Liver (tissue), 9 donors: ENCODE results near the gene SEMA3B. TPM values are rescaled to one million over a fixed set of nuclear protein-coding genes. Genes with fewer than 3 reads are reported as not detected.
A peak's percentile ranks its signal among the peaks of the same experiment; 100 is the strongest.

ENCODE experiments used
- DNase-seq: peaks from one replicate; pipeline ENCODE4 v3.0.0-alpha.2; 2017; ENCODE audit warnings: low spot score
- H3K27ac ChIP-seq, 2 donors: one replicate each; pipeline ENCODE4 v1.7.0; 2013; ENCODE audit warnings: inconsistent platforms in 2 of 2, low read length in 2 of 2, control low read depth in 1 of 2, low read depth in 1 of 2, mild to moderate bottlenecking in 1 of 2
- H3K27me3 ChIP-seq, 4 donors: one replicate each; pipeline versions ENCODE4 v1.6.1 to v1.7.0; 2013; ENCODE audit warnings: low read length in 3 of 4, inconsistent platforms in 1 of 4, mild to moderate bottlenecking in 1 of 4, moderate library complexity in 1 of 4; ENCODE audit not compliant: control insufficient read depth in 4 of 4, insufficient read depth in 4 of 4
- H3K36me3 ChIP-seq, 4 donors: one replicate each; pipeline versions ENCODE4 v1.6.1 to v1.7.0; 2013; ENCODE audit warnings: low read length in 3 of 4, mild to moderate bottlenecking in 3 of 4, low read depth in 1 of 4, moderate library complexity in 1 of 4; ENCODE audit not compliant: control insufficient read depth in 4 of 4, insufficient read depth in 3 of 4
- H3K4me1 ChIP-seq, 4 donors: one replicate each; pipeline versions ENCODE4 v1.6.1 to v1.7.0; 2013; ENCODE audit warnings: low read length in 3 of 4, mild to moderate bottlenecking in 3 of 4, moderate library complexity in 1 of 4; ENCODE audit not compliant: control insufficient read depth in 4 of 4, insufficient read depth in 4 of 4
- H3K4me3 ChIP-seq, 3 donors: one replicate each; pipeline versions ENCODE4 v1.6.1 to v1.7.0; 2013; ENCODE audit warnings: low read length in 3 of 3, control low read depth in 1 of 3, low read depth in 1 of 3, mild to moderate bottlenecking in 1 of 3
- H3K9ac ChIP-seq, 2 donors: one replicate each; pipeline ENCODE4 v1.7.0; 2013; ENCODE audit warnings: low read length in 2 of 2, mild to moderate bottlenecking in 2 of 2, moderate library complexity in 2 of 2, control low read depth in 1 of 2, low read depth in 1 of 2
- H3K9me3 ChIP-seq, 4 donors: one replicate each; pipeline versions ENCODE4 v1.6.1 to v1.7.0; 2013; ENCODE audit warnings: low read length in 3 of 4; ENCODE audit not compliant: control insufficient read depth in 4 of 4
- EGR1 ChIP-seq, 2 donors: IDR thresholded peaks; 2 replicates each; pipeline ENCODE4 v1.6.1; 2016 to 2018; ENCODE audit warnings: antibody characterized with exemption in 2 of 2, low read depth in 2 of 2
- FOXA1 ChIP-seq: IDR thresholded peaks from 2 replicates; pipeline ENCODE4 v1.6.1; 2016; ENCODE audit warnings: antibody characterized with exemption
- FOXA2 ChIP-seq: IDR thresholded peaks from 2 replicates; pipeline ENCODE4 v1.6.1; 2016; ENCODE audit warnings: antibody characterized with exemption
- GABPA ChIP-seq, 2 donors: IDR thresholded peaks in 1 of 2; conservative IDR thresholded peaks in 1 of 2; 2 replicates each; pipeline ENCODE4 v1.6.1; 2016; ENCODE audit warnings: antibody characterized with exemption in 2 of 2, mild to moderate bottlenecking in 1 of 2, moderate library complexity in 1 of 2
- HNF4A ChIP-seq, 2 donors: conservative IDR thresholded peaks; 2 replicates each; pipeline ENCODE4 v1.6.1; 2016; ENCODE audit warnings: antibody characterized with exemption in 2 of 2, mild to moderate bottlenecking in 2 of 2
- HNF4G ChIP-seq: IDR thresholded peaks from 2 replicates; pipeline ENCODE4 v1.6.1; 2016; ENCODE audit warnings: antibody characterized with exemption
- JUND ChIP-seq, 2 donors: IDR thresholded peaks; 2 replicates each; pipeline ENCODE4 v1.6.1; 2016; ENCODE audit warnings: antibody characterized with exemption in 2 of 2
- NR2F2 ChIP-seq: IDR thresholded peaks from 2 replicates; pipeline ENCODE4 v1.6.1; 2016; ENCODE audit warnings: antibody characterized with exemption
- RAD21 ChIP-seq, 2 donors: IDR thresholded peaks; 2 replicates each; pipeline ENCODE4 v1.6.1; 2016; ENCODE audit warnings: antibody characterized with exemption in 2 of 2, mild to moderate bottlenecking in 2 of 2
- RXRA ChIP-seq, 2 donors: IDR thresholded peaks; 2 replicates each; pipeline ENCODE4 v1.6.1; 2017 to 2018; ENCODE audit warnings: antibody characterized with exemption in 2 of 2, mild to moderate bottlenecking in 1 of 2
- SP1 ChIP-seq: IDR thresholded peaks from 2 replicates; pipeline ENCODE4 v1.6.1; 2018; ENCODE audit warnings: antibody characterized with exemption, mild to moderate bottlenecking
- TAF1 ChIP-seq: conservative IDR thresholded peaks from 2 replicates; pipeline ENCODE4 v1.6.1; 2016; ENCODE audit warnings: antibody characterized with exemption, mild to moderate bottlenecking
- YY1 ChIP-seq: IDR thresholded peaks from 2 replicates; pipeline ENCODE4 v1.6.1; 2016; ENCODE audit warnings: antibody characterized with exemption, mild to moderate bottlenecking
- WGBS: extraction: QIAGEN DNeasy Blood & Tissue Kit; methylation state at CpG from one replicate; pipeline ENCODE4 v1.1.7; 2013; 5-methylcytosine and 5-hydroxymethylcytosine counted together
- polyA plus RNA-seq, 2 donors: library from polyadenylated mRNA; stranded (reverse) in 1 of 2; unstranded in 1 of 2; fragments of 200-250 nt in 1 of 2; fragments of >200 nt in 1 of 2; fragmentation: Nextera tagmentation in 1 of 2; extraction: Ambion mirVana in 1 of 2; gene quantifications; one replicate each; pipeline versions ENCODE4 v1.2.1 to v1.2.3, GENCODE V29; 2013 to 2015
- total RNA-seq, 2 donors: library from RNA; depleted of rRNA; stranded (reverse); fragments of >200 nt; gene quantifications; one replicate each; pipeline ENCODE4 v1.2.3, GENCODE V29; 2014
- TF ChIP-seq, protein P1 (sequence below): fragments of 150-350 bp; IDR thresholded peaks from 2 replicates; pipeline ENCODE4 v1.5.1; 2017; ENCODE audit warnings: improper control_type of control experiment, low read depth, low read length; ENCODE audit not compliant: missing input control
- TF ChIP-seq, protein P2 (sequence below): IDR thresholded peaks from 2 replicates; pipeline ENCODE4 v1.6.1; 2016; ENCODE audit warnings: antibody characterized with exemption
- TF ChIP-seq, protein P3 (sequence below): IDR thresholded peaks from 2 replicates; pipeline ENCODE4 v1.6.1; 2016; ENCODE audit warnings: antibody characterized with exemption
- TF ChIP-seq, protein P4 (sequence below): IDR thresholded peaks from 2 replicates; pipeline ENCODE4 v1.6.1; 2016; ENCODE audit warnings: antibody characterized with exemption
- donor health status: healthy.
- donor health status: healthy.
- donor health status: healthy.
- donor health status: healthy.
- donor health status: healthy.

Gene SEMA3B
- total and polyA plus RNA-seq, 4 donors: 0.40 to 1.5 (median 0.93) TPM

DNA sequence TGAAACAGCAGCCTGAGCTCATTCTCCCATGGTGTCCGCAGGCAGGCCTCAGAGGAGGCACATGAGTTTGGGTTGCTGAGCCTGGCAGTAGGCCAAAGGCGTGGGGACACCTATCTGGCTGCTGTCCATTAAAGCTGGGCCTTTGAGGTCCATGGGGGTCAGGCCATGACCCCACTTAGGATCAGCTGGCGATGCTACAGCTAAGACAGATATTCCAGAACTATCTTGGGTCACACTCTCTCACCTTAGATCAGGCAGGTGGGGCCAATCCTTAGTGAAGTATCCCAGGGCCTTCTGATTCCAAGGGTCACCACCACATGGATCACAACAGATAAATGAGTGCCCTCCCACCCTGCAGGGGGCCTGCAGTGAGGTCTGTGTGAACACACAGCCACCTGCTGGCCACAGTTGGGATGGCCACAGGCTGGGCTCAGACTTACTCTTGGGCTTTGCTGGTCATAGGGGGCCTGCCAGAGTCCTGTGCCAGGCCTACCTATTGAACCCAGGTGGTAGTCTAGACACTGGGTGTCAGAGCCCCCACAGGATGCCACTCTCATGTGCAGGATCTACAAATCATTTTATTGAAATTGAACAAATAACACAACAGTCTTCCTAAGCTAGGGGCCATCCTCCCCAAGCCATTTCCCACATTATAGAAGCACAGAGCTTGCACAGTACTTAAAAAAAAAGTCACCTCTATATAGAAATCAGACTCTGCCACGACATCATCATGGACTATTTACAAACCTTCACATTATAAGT is 55.6 kb downstream of the SEMA3B start (continued):
- no peak for TF ChIP-seq JUND (IDR thresholded peaks at IDR 0.05)
- TF ChIP-seq, protein P1, sequence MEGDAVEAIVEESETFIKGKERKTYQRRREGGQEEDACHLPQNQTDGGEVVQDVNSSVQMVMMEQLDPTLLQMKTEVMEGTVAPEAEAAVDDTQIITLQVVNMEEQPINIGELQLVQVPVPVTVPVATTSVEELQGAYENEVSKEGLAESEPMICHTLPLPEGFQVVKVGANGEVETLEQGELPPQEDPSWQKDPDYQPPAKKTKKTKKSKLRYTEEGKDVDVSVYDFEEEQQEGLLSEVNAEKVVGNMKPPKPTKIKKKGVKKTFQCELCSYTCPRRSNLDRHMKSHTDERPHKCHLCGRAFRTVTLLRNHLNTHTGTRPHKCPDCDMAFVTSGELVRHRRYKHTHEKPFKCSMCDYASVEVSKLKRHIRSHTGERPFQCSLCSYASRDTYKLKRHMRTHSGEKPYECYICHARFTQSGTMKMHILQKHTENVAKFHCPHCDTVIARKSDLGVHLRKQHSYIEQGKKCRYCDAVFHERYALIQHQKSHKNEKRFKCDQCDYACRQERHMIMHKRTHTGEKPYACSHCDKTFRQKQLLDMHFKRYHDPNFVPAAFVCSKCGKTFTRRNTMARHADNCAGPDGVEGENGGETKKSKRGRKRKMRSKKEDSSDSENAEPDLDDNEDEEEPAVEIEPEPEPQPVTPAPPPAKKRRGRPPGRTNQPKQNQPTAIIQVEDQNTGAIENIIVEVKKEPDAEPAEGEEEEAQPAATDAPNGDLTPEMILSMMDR: peak; percentile 84
- TF ChIP-seq EGR1 (IDR thresholded peaks at IDR 0.05; ENCODE audit: low read depth in 2 of 2): no peak
- peak; percentile 30 to 59 for TF ChIP-seq RXRA (IDR thresholded peaks at IDR 0.05)

DNA sequence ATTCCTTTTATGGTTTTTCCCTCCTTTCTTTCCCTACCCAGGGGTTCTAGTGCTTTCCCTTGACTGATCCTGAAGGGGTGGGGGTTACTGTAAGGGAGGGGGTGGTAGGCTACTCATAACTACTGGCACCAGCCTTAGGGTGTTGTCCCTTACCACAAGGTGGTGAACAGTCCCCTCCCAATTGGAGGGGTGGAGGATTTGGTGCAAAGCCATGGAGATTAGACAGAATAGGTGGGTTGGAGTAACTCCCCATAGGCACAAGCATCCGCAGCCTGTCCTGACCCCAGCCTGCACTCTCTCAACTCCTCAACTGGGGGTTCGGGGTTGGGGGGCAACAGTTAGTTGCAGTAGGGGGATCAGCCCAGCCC is 56.1 kb downstream of the SEMA3B start:
- peaks cover 8 to 69% (median 50%) of the 10 kb centered on the region in 4 donors for H3K4me1 ChIP-seq
- H3K4me3 ChIP-seq: no peak overlapping the region
- H3K27ac ChIP-seq: no peak overlapping the region
- H3K27me3 ChIP-seq: no peaks in the 10 kb centered on the region
- H3K36me3 ChIP-seq: peaks cover 0 to 13% (median 4%) of the 10 kb centered on the region in 4 donors
- no peak for DNase-seq
- WGBS: 78% methylated on average over 2 of the region's 2 CpGs
- no peaks in the 10 kb centered on the region for H3K9me3 ChIP-seq
- no peak overlapping the region for H3K9ac ChIP-seq
- TF ChIP-seq YY1 (no peak), SP1 (no peak), RAD21 (IDR thresholded peaks at IDR 0.05) (no peak), HNF4G (no peak), GABPA (IDR thresholded peaks at IDR 0.05 in 1 of 2, conservative IDR thresholded peaks at IDR 0.05 in 1 of 2) (no peak), FOXA2 (no peak), TAF1 (no peak), JUND (IDR thresholded peaks at IDR 0.05) (no peak), HNF4A (conservative IDR thresholded peaks at IDR 0.05) (no peak), NR2F2 (no peak), FOXA1 (no peak), RXRA (IDR thresholded peaks at IDR 0.05) (no peak)
- TF ChIP-seq, protein P2, sequence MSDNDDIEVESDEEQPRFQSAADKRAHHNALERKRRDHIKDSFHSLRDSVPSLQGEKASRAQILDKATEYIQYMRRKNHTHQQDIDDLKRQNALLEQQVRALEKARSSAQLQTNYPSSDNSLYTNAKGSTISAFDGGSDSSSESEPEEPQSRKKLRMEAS: no peak
- TF ChIP-seq, protein P3, sequence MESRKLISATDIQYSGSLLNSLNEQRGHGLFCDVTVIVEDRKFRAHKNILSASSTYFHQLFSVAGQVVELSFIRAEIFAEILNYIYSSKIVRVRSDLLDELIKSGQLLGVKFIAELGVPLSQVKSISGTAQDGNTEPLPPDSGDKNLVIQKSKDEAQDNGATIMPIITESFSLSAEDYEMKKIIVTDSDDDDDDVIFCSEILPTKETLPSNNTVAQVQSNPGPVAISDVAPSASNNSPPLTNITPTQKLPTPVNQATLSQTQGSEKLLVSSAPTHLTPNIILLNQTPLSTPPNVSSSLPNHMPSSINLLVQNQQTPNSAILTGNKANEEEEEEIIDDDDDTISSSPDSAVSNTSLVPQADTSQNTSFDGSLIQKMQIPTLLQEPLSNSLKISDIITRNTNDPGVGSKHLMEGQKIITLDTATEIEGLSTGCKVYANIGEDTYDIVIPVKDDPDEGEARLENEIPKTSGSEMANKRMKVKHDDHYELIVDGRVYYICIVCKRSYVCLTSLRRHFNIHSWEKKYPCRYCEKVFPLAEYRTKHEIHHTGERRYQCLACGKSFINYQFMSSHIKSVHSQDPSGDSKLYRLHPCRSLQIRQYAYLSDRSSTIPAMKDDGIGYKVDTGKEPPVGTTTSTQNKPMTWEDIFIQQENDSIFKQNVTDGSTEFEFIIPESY: no peak
- TF ChIP-seq, protein P4, sequence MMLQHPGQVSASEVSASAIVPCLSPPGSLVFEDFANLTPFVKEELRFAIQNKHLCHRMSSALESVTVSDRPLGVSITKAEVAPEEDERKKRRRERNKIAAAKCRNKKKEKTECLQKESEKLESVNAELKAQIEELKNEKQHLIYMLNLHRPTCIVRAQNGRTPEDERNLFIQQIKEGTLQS: no peak
- TF ChIP-seq, protein P1: no peak
